Psoas muscle (tissue), 7 donors: ENCODE results near the gene OTUD6A. TPM values are rescaled to one million over a fixed set of nuclear protein-coding genes. Genes with fewer than 3 reads are reported as not detected.

Source experiments
- polyA plus RNA-seq, 3 donors: library from polyadenylated mRNA; stranded (reverse); fragments of 200-250 nt; gene quantifications; one replicate each; pipeline ENCODE4 v1.2.3, GENCODE V29; 2013
- total RNA-seq, 4 donors: library from RNA; stranded (reverse); fragmentation: NEBNext Ultra II Directional in 2 of 4; extraction: Animal tissue kit (Norgen Biotek cat#: 25700) in 2 of 4; gene quantifications; one replicate each; pipeline versions ENCODE4 v1.2.1 to v1.2.4, GENCODE V29; 2021 to 2023
- donor health status: healthy with polysubstance abuse.
- donor health status: DM: no; HTN: no; CAD: no; lungs with moderate emphysema.
- donor health status: Bipolar disorder and iron deficiency.
- donor health status: healthy.
- donor health status: DM: no; HTN: no; CAD: no.
- donor health status: DM: no; HTN: no; CAD: no.
- donor health status: DM: yes; HTN: yes; CAD: no.

Gene OTUD6A
- total and polyA plus RNA-seq, 7 donors, result not detected

Other genes starting within 250 kb of the OTUD6A start
- not detected for gene AWAT2, start 12.5 kb upstream of the OTUD6A start, total RNA-seq
- not detected for gene AWAT2, start 12.5 kb upstream of the OTUD6A start, polyA plus RNA-seq
- gene IGBP1, start 71.0 kb downstream of the OTUD6A start, total RNA-seq, result 10 to 100 TPM; 45.0 to 60.6 (median 59.3) TPM
- gene IGBP1, start 71.0 kb downstream of the OTUD6A start, polyA plus RNA-seq, result 10 to 100 TPM; 73.9 to 81.5 (median 79.0) TPM
- gene DGAT2L6, start 115.0 kb downstream of the OTUD6A start, total RNA-seq, result not detected
- gene DGAT2L6, start 115.0 kb downstream of the OTUD6A start, polyA plus RNA-seq, result not detected
- not detected for gene AWAT1, start 172.2 kb downstream of the OTUD6A start, total RNA-seq
- gene AWAT1, start 172.2 kb downstream of the OTUD6A start, polyA plus RNA-seq, result not detected
- under 1 TPM in 2 of 4 donors, not detected in 2; 0.17 to 0.18 TPM for gene P2RY4, start 197.7 kb downstream of the OTUD6A start, total RNA-seq
- gene P2RY4, start 197.7 kb downstream of the OTUD6A start, polyA plus RNA-seq, result under 1 TPM; 0.05 to 0.08 (median 0.05) TPM
- not detected for gene ARR3, start 205.9 kb downstream of the OTUD6A start, total RNA-seq
- gene ARR3, start 205.9 kb downstream of the OTUD6A start, polyA plus RNA-seq, result not detected
- not detected for gene RAB41, start 219.7 kb downstream of the OTUD6A start, total RNA-seq
- not detected for gene RAB41, start 219.7 kb downstream of the OTUD6A start, polyA plus RNA-seq
- 10 to 100 TPM; 18.5 to 26.2 (median 19.7) TPM for gene PDZD11, start 227.5 kb downstream of the OTUD6A start, total RNA-seq
- 10 to 100 TPM; 22.0 to 28.7 (median 27.9) TPM for gene PDZD11, start 227.5 kb downstream of the OTUD6A start, polyA plus RNA-seq
- gene KIF4A, start 227.6 kb downstream of the OTUD6A start, total RNA-seq, result under 1 TPM in 3 of 4 donors, not detected in 1; 0.07 to 0.15 (median 0.08) TPM
- gene KIF4A, start 227.6 kb downstream of the OTUD6A start, polyA plus RNA-seq, result under 1 TPM in 2 of 3 donors, not detected in 1; 0.04 TPM